Kidney epithelial cell (primary cell): ENCODE measurements around the gene VEGFB. TPM values are rescaled to one million over a fixed set of nuclear protein-coding genes. Genes with fewer than 3 reads are reported as not detected.
A peak's percentile ranks its signal among the peaks of the same experiment; 100 is the strongest.
"Not testable (repeated sequence)": the region's sequence is repeated elsewhere in the genome, so short reads cannot be mapped to it uniquely, and the experiment has no call there.

ENCODE experiments used
- DNase-seq: peaks from one replicate; pipeline ENCODE4 v3.0.0-alpha.2; 2010; ENCODE audit warnings: low read depth
- H3K27me3 ChIP-seq: 2 replicates; pipeline ENCODE4 v1.6.0; 2011; ENCODE audit warnings: low read length; ENCODE audit not compliant: control insufficient read depth, insufficient read depth
- H3K36me3 ChIP-seq: 2 replicates; pipeline ENCODE4 v1.5.1; 2011; ENCODE audit warnings: low read length; ENCODE audit not compliant: control insufficient read depth, insufficient read depth
- H3K4me3 ChIP-seq: 2 replicates; pipeline ENCODE4 v1.5.1; 2011; ENCODE audit warnings: low read depth, mild to moderate bottlenecking, control low read depth, low read length
- CTCF ChIP-seq: IDR thresholded peaks from 2 replicates; pipeline ENCODE4 v1.5.1; 2011; ENCODE audit warnings: mild to moderate bottlenecking, moderate library complexity, low read length, control low read depth, inconsistent platforms; ENCODE audit not compliant: insufficient read depth, poor library complexity, severe bottlenecking
- total RNA-seq: library from RNA; depleted of rRNA; stranded (reverse); fragments of >200 nt; gene quantifications from 2 replicates; pipeline ENCODE4 v1.2.3, GENCODE V29; 2015

VEGFB gene
- total RNA-seq, 1 donor from 2014 or later, result 54.7 TPM

DNA sequence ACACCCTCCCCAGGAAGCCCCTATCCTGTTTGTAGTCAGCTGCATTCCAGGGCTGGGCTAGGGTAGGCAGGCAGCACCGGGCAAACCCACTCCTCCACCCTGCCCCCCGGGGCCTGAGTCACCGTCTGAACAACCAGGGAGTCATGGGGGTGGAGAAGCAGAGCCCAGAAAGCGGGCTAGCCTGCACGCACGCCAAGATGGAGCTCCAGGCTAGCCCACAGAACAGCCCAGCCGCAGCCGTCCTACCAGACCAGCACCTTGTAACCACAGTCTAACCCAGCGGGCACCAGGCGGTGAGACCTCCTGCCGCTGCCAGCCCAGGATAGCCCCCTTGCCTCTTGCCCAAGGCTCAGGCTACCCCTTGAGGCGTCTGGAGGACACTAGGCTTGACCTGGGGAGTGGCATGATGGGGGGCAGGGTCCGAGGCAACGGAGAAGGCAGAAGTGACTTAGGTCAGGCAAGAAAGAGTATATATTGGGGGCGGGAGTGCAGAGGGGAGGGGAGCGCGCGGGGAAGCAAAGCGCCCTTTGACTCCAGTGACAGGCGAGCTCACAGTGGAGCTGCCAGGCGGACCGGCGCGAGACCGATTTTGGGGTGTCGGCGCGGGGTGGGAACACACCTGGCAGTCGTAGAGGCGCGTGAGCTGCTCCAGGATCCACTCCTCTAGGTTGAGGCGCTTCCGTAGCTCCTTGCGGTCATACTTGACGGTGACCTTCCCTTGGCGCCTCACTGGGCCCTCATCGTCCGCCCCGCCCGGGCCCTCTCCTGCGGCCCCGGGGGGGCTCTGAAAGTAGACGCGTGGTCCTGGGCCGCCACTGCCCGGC, 11.6 kb downstream of the VEGFB start:
- peak; percentile 85 for DNase-seq
- no peaks in the 10 kb centered on the region for H3K27me3 ChIP-seq
- H3K4me3 ChIP-seq, result peak overlapping the region; percentile 71
- H3K36me3 ChIP-seq, result peaks cover 3% of the 10 kb centered on the region
- no peak for TF ChIP-seq CTCF

DNA sequence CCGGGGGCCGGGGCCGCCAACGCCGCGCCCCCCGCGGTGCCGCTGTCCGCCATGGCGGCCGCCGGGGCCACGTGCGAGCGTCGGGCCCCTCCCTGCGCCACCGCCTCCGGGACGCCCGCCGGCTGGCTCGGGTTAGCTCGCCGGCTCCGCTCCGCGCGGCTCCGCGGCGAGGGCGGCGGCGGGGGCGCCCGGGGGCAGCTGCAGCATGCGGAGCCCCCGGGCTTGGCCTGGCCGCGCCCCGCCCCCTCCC, 12.2 kb downstream of the VEGFB start:
- not testable (repeated sequence) for DNase-seq, H3K27me3 ChIP-seq, H3K36me3 ChIP-seq
- H3K4me3 ChIP-seq, result peak overlapping the region; percentile 71

DNA sequence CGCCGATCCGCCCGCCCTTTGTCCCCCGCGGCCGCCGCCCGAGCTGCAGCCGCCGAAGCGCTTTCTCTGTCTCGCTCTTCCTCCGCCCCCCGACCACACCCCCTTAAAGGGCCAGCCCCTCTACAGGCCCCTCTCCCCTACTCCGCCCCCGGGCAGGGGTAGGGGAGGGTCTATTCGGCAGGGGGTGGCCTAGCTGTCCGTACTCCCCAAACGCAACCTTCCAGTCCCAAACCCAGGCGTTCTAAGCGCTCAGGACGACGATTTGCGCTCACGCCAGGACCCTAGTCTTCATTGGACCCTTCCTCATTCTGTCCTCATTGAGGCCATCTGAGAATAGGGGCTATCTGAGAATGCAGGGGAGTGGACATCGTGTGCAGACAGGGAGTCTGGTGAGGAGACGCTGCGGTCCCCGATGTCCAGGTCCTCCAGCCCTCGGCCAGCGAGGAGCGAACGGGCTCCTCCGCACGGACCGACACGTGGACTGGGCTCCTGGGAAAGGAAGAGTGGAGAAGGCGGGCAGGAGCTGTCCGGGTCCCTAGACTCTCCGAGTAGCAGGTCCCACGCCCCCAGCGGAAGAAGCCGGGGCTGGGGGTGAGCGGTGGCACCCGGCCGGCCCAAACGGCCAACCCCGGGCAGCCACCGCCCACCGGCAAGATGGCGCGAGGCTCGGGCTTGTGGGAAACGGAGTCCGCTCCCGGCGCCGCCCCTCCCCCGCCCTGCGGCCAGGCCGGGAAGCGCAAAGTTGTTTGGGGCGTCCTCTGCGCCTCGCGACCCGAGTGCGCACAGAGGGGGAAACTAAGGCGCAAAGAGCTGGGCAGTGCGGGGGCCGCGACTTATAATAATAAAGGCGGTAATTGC, 12.7 kb downstream of the VEGFB start, which contains the start of gene PPP1R14B:
Gene PPP1R14B, minus strand, starts transcription at position 73 of the 858 bp plus-strand sequence. CDS start 270 bp downstream, outside the sequence.
- peak within 1 kb of the TSS; percentile 71 for H3K4me3 ChIP-seq
- no peak for DNase-seq
- H3K36me3 ChIP-seq, result peaks cover 3% of the 10 kb centered on the region
- no peaks in the 10 kb centered on the region for H3K27me3 ChIP-seq
- no peak for TF ChIP-seq CTCF

DNA sequence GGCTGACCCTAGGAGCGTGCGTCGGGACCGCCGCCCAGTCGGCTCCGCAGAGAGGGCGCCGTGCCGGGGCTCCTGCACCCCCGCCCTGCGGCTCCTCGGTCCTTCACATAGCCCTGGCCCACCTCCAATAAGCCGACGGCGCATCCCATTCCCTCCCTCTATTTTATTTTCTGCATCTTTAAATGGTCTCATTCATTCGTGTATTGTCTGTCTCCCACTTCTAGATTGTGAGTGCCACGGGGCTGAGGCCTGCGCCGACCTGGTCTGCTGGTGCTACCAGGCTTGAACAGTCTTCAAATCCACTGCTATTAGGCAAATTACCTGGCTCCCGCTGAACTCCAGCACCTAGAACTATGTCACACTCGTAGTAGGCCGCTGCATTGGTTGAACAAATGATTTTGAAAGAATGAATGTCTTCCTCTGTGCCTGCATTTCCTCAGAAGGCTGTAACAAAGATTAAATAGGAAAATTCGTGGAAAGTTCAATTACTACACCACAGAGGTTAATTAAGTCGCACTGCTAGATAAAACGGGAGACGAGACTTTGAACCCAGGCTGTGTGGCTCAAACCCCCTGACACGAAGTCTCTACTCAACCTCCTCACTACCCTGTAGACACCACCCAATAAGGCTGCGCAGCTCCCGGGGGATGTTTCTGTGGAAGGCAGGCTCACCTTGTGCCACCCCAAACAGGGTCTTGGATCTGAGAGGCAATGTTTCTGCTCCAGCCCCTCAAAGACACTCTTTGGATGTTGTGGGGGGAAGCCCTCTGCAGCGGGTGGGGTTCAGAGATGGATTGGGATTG, 13.5 kb downstream of the VEGFB start:
- H3K36me3 ChIP-seq, result peaks cover 3% of the 10 kb centered on the region
- no peak for DNase-seq
- no peak for TF ChIP-seq CTCF
- H3K27me3 ChIP-seq, result no peaks in the 10 kb centered on the region
- H3K4me3 ChIP-seq, result peak overlapping the region; percentile 51

DNA sequence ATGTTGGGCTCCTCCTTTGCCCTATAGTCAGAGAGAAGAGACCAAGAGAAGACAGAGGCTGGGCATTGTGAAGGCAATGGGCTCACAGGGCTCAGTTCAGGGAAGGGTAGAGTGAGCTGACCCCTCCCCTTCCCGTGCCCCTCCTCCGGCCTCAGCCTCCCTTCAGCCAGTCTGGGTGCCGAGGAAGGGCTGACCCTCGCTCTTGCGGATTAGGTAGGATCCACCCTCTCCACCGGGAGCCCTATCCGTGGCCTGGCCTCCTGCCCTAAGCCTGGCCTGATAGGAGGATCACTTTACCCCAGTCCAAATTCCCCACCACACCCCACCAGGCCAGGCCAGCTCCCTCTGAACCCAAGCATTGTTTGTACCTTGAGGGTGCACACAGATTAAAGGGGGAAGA, 14.2 kb downstream of the VEGFB start:
- no peaks in the 10 kb centered on the region for H3K27me3 ChIP-seq
- no peak for TF ChIP-seq CTCF
- DNase-seq, result no peak

GRCh38 chr11:64249038-64249437, 14.7 kb downstream of the VEGFB start:
- Histone ChIP-seq H3K27me3 (no peaks in the 10 kb centered on the region), H3K4me3 (no peak overlapping the region), H3K36me3 (no peaks in the 10 kb centered on the region)
- no peak for DNase-seq
- TF ChIP-seq CTCF, result no peak

More for the DNA sequence above, 14.2 kb downstream of the VEGFB start:
- H3K4me3 ChIP-seq, result no peak overlapping the region
- no peaks in the 10 kb centered on the region for H3K36me3 ChIP-seq
